GM20431 (cell line): ENCODE data around the gene ZNF407.

Source experiments
- in situ Hi-C: fragments of 300-500 bp; cut with MseI, MboI; formaldehyde crosslinking; loops from one replicate; pipeline ENCODE4 v1.15.0; 2020; ENCODE audit warnings: low sequenced_read_pairs; ENCODE audit not compliant: unreplicated experiment

Gene ZNF407

DNA sequence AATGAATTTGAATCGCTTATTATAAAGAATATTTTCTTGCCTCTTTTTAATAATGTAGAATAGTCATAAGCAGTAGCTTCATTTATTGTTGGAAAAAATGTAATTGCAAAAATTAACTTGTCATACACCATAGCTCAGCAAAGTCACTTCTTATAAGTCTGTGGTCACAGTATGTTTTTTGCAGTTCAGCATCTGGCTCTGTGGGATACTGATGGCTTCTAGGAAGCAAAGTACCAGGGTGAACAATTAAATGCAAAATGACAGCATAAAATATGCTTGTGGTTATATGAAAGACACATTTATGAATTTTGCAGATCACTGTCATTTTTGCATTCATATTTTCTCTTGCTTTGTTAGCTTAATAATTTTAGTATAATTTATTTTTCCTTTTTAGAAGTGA lies 116.5 kb downstream of the ZNF407 start:
- in situ Hi-C loops: no loop called here

DNA sequence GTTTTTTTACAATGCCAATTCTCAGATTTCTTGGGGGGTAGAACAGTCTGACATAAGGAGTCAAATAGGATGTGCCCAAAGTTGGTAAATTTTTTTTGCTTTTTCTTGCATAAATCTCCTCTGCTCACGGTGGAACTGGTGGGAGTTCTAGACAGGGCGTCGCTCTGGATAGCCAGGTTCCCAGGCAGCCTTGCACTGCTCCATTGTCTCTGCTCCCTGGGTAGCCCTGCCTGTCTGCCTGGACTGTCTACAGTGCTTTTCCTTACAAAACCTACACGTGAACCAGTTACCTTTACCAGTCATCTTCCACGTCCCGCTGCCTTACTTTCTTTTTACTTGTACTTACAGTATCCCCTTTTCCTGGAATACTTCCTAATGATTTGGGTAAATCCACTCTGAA lies 117.1 kb downstream of the ZNF407 start:
- in situ Hi-C loops: no loop called here

DNA sequence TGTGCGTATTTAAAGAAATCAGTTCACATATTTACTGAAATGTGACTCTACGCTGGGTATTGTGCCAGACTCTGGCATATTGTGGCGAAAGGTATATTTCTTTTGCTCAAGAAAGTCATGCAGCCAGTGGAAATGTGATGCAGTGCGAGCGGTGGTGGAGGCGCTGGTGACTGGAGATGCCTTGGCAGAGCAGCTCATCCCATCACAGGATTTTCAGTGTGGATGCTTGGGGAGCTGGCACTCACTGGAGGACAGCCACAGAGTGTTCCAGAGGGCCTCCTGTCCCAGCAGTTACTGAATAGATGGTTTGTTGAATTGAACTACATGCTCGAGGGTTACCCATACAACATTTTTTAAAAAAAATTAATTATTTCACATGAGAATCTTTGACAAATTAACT lies 117.6 kb downstream of the ZNF407 start:
- in situ Hi-C loops: no loop called here

DNA sequence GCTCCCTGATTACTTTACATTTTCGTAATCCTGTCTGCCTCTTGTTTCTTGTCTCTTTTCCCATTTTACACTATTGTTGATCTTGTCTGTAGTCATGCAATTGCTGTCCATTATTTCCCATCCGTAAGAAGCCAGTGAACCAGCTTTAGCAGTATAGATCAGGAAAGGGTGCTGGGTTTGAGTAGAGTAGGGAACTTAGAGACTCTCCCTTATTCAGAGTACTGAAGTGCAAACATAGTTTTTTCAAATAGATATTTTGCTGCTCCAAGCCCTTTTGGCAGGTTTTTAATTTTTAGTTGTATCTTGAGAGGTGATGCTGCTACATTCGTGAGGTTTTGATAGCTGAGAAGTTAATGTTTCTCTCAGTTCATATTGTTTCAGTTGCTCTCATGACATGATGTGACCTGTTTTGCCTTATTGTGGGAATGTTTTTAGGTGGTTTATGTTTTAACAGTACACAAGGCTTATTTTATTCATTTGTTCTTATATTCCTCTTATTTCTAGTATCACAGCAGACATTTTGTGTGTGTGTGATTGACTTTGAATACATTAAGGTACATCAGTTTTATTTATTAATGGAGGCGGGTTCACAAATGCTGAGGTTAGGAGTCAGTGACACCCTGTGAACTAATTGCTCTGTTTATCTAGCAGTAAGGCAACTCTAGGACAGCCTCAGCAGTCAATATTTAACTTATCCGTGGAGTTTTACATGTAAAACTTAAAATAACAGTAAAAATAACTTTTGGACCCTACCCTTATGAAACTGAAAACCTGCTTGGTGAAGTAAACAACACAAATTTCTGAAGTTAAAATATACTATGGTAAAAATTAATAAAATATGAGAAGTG lies 118.4 kb downstream of the ZNF407 start:
- in situ Hi-C loops: no loop called here

DNA sequence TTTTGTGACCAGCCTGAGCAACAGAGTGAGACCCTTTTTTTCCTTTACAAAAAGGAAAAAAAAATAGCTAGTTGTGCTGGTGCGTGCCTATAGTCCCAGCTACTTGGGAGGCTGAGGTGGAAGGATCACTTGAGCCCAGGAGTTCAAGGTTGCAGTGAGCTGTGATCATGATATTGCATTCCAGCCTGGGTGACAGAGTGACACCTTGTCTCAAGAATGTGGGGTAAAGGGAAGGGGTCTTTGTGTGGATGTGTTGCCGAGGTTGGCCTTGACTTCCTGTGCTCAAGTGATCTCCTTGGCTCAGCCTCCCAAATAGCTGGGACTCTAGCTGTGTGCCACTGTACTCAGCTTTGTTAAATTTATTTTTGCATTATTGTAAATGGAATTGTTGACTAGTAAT lies 120.6 kb downstream of the ZNF407 start:
- in situ Hi-C loops: no loop called here

DNA sequence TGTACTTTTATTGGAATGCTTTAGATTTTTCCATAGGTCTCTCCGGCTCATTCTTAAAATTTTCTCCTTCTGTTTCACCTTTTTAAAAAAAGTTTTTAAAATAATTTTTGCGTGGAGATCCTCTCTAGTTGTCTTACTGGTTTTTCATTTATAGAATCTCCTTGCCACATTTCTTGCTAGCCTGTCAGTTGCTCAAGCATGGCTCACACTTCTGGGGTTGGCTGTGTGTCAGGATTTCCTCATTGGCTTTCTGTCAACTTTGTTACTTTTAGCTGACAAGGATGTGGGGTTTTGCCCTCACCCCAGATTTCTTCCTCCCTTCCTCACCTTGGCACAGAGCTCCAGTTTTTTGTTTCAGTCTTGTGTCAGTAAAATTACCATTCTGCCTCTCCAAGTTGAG lies 124.6 kb downstream of the ZNF407 start:
- in situ Hi-C loops: no loop called here

DNA sequence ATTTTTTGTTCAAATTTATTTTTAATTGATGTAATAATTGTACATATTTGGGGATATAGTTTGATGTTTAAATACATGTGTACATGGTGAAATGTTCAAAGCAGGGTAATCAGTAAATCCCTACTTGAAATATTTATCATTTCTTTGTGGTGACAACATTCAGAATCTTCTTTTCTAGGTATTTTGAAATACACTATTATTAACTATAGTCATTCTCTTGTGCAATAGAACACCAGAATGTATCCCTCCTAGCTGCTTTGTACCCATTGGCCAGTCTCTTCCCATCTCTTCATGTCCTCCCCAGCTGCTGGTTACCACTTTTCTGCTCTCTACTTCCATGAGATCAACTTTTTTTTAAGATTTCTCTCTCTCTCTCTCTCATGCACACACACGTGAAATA lies 126.5 kb downstream of the ZNF407 start:
- in situ Hi-C loops: no loop called here

DNA sequence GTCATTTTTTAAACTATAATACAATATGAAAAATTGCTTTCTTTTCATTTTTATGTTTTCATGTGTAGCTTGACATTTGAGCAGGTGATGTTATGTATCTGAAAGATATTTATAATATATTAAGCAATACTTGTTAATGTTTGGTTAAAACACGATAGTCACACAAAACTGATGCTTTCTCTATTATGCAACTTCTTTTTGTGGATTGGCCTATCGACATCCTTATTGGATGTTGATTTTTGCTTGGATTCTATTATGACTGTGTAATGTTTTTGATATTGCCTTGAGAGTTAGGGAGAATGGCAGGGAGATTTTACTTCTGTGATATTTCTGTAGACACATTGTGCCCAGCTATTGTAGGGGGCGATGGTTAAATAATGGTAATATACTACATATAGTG lies 128.0 kb downstream of the ZNF407 start:
- in situ Hi-C loops: no loop called here

DNA sequence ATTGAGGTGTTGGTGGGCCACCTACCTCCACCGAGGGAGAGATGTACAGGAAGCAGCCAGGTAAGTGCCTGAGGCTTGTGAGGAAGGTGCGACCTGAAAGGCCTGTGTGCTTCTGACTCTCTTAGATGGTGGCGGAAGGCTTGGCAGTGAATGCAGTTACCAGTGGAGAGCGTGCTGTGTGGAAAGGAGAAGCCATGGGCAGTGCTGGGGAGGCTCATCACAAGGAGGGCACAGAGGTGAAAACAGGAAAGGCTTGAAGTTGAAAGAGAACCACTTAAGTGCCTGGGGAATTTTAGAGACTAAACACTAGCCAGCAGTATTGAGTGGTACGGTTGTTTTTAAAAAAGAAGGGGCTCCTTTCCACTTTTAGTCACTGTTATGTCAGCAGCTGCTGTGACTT lies 130.9 kb downstream of the ZNF407 start:
- in situ Hi-C loops: no loop called here

DNA sequence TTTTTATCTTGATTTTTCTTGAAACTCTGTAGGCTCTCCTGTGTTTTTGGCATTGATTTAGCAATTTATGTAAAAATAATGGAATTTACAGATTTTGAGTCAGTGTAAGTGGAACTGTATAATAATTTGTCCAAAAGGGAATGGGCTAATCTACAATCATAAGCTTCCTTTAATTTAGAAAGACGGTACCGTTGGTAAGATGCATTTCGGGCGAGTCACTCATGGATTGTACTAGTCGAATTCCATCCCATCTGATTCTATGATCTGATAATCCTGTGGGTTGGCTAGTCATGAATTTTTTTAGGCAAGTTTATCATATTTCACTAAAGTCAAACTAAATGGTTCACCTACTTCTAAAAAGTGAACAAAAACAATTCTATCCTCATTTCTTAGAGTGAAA lies 133.4 kb downstream of the ZNF407 start:
- in situ Hi-C loops: no loop called here

DNA sequence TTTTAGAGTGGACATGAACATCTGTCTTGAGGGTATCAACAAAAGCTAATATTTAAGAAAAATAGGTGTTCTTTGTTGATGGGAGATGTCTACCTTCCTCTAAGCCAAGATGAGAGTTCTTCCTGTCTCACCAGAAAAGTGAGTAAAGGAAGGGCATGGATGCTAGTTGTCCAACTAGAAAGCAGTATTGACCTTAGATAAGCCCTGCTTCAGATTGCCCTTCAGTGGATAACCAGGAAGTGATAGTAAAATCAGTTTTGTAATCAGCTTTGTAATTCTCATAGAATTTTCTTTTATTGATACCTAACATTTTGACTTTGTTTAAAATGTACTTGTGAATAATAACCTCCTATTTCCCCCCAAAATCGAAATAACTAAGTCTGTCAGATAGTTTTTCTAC lies 134.7 kb downstream of the ZNF407 start:
- in situ Hi-C loops: no loop called here

DNA sequence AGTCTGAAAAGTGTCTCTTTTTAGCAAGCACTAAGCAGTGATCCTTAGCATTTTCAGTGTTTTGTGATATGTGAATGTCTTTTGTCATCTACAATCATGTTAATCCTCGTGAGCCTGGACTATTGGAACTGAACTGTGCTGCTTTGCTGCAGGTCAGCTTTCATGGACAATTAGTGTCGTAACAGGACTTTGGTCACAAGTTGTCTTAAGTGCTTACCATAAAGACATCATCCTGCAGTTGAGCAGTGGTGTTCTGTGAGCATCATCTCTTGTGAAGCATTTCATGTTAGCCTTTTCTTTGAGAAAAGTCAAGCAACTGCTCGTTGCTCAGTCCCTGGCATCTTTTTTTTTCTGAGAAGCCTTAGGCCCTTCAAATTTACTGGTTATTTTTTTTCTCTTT lies 135.9 kb downstream of the ZNF407 start:
- in situ Hi-C loops: no loop called here

DNA sequence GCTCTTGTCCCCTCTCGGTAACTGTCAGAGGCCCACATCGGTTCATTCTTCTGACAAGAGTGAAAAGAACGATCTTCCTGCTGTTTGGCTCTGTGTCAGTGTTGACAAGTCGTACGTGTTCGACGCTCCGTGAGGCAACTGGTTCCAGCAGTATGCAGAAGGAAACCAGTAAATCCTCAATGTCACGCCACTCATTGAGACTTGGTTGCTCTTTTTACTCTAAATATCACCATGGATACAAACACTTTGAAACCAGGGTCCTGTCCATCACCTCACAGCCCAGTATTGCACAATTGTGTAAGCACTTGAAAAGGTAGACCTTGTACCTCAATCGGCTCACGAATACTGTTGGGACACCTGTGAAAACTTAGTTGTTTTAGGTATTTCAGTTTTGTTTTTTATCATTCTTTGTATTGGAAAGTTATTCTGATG lies 136.4 kb downstream of the ZNF407 start:
- in situ Hi-C loops: no loop called here

DNA sequence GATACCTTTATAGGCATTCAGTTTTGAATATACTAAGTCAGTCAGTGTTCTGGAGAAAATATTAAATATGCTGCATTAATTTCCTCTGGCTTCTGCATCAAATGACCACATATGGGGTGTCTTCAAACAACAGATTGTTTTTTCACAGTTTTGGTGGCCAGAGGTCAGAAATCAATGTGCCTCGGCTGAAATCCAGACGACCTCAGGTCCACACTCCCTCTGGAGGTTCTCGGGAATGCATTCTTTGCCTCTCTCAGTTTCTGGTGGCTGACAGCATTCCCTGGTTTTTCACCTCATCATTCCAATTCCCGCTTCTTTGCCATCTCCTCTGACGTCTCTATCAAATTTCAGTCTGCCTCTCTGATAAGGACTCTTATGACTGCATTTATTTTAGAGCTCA lies 142.3 kb downstream of the ZNF407 start:
- in situ Hi-C loops: no loop called here

DNA sequence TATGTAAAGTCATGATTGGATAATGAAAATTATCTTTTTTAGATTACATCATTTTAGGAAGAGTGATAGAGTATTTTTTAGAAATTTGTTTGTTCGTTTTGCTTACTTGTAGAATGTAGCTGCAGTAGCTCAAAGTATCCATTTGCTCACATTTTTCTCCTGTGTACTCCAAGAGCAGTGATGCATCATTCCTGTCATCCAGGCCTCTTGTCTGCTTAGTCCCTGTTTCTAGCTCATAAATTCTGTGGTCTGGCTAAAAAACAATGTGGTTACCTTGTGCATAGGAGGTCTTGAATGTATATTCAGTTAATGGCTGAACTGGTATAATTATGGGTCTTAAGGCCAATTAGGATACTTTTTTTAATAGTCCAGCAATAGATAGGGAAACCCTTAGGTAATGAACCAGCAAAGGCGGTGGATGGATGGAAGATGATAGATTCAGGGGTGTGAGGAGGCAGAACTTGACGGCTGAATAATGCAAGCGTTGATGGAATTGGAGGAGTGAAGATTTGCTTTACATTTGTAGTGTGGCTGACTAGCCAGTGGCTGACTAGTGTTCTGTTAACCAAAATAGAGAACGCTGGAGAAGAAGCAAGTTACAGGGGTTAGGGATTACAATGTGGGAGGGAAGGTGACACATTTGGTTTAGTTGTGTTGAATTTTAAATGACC lies 145.0 kb downstream of the ZNF407 start:
- in situ Hi-C loops: no loop called here

DNA sequence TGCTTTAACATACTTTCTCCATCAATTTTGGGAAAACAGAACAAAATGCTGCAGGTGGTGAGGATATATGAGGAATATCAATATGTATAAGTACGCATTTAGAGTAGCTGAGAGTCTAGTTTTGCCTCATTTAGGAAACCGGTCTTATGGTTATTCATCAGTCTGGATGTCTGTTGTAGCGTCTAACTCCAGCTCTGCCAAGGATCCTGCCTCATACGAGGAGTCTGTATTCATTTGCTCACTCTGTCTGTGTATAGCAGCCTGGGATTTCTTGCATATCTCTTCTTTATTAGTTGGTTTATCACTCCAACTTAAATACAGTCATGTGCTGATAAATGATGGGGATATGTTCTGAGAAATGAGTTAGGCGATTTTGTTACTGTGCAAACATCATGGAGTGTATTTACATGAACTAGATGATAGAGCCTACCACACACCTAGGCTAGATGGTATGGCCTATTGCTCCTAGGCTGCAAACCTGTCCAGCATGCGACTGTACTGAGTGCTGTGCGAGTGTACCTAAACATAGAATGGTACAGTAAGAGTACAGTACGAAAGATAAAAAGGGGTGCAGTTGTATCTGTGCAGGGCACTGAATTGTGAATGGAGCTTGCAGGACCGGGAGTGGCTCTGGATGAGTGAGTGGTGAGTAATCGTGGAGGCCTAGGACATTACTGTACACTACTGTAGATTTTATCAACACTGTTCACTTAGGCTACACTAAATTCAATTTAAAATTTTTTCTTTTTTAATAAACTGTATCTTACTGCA lies 148.1 kb downstream of the ZNF407 start:
- in situ Hi-C loops: no loop called here

DNA sequence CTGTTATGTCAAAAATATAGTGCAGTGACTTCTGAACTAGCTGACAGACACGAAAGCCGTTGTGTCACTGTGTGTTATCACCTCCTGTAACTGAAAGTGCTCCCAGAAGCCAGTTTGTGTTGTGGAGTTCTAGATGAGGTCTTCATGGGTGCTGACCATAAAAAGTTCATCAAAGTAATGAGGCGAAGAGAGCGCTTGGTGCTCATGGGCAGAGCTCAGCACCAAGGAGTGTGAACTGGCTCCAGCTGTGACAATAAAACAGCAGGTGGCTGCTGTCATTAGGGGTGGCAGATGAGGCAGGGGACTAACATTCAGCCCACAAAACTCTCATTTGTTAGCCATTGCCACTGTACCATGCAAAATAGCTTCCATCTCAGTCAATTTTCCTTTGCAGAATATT lies 151.1 kb downstream of the ZNF407 start:
- in situ Hi-C loops: no loop called here

DNA sequence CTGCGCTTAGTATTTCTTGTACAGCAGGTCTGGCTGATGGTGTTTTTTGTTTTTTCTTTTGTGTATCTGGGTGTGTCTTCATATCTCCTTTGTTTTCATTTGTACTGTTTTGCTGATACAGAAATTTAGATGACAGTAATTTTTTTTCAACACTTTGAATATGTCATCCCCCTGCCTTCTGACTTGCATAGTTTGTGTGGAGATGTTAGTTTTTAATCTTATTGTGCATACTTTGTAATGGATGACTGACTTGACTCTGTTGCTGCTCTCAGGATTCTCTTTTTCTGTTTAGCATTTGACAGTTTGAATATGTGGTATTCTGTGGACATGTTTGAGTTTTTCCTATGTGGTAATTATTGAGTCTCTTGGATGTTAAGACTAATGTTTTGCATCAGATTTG lies 161.3 kb downstream of the ZNF407 start:
- in situ Hi-C loops: no loop called here

DNA sequence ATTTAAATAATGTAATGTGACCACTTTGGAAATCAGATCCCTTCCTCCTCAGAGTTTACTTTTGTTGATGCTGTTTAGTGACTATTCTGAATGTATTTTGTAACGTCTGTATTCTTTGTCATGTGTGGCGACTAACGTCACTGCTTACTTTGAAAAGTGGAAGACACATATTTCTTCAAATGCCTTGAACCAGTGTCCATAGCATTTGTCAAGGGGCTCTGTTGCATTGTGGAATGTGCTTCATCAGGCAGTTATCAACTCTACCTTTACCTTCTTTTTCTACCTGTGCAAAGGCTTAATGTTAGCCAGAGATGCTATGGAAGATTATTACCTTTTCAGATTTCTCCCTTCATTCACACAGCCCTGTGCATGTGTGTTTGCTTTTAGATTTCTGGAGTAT lies 162.4 kb downstream of the ZNF407 start:
- in situ Hi-C loops: no loop called here

DNA sequence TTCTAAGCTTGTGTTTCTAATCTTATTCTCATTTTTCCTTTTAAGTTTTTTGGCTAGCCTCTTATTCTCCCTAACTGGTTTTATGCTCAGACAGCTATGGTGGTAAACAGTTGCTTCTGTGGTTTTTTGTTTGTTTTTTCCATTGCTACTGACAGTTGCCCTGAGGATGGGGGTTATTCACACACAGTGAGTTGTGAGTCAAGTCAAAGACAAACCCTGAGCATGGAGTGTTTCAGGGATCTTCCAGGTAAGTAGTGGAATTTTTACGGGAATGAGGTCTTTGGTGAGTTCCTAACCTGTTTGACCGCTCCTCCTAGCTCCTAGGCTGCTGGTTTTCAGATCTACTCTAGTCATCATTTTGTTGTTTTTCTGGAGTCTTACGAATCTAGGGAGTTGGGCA lies 162.8 kb downstream of the ZNF407 start:
- in situ Hi-C loops: no loop called here

DNA sequence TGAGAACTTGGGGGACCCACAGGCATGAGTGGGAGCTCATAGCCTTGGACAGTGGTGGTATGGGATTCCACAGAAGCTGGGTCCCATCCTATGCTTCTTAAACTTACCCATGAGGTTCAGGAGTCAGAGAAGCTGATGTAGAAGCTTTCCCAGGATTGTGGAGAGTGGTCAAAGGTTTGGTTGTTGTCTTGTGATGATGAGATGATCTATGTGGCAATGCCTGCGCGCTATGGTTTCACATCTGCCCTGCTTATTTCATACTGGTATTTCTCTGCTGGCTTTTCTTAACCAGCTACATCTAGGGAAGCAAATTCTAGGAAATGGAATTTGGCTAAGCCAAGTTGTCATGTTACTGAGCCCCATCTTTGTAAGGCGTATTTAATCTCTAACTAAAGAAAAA lies 168.6 kb downstream of the ZNF407 start:
- in situ Hi-C loops: no loop called here
